EH (cell line): ENCODE data around the gene CANT1.

Experiments
- DNase-seq: peaks from one replicate; pipeline ENCODE4 v3.0.0-alpha.2; 2015; ENCODE audit warnings: low read depth

CANT1 gene

GRCh38 chr17:79009397-79010303 is at the start of gene CANT1:
Gene CANT1 (minus strand): TSS chr17:79009764. CDS start chr17:78997622, 12,142 bp downstream.
- peak; percentile 86 for DNase-seq

GRCh38 chr17:79057737-79058385 is 48.3 kb upstream of the CANT1 start:
- no peak for DNase-seq

DNA sequence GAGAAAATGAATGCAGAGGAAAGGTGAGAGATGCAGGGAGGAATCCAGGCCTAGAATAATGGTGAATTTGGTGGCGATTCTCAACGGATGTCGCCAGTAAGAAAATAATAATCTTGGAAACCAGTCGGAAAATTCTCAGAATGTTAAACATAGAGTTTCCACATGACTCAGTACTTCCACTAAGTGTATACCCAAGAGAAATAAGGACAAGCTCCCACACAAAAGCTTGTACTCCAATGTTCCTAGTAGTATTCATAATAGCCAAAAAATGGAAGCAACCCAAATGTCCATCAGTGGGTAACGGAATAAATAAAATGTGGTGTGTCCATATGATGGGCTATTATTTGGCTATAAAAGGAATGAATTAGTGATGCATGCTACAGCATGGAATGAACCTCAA is 45.6 kb upstream of the CANT1 start:
- DNase-seq, result no peak

DNA sequence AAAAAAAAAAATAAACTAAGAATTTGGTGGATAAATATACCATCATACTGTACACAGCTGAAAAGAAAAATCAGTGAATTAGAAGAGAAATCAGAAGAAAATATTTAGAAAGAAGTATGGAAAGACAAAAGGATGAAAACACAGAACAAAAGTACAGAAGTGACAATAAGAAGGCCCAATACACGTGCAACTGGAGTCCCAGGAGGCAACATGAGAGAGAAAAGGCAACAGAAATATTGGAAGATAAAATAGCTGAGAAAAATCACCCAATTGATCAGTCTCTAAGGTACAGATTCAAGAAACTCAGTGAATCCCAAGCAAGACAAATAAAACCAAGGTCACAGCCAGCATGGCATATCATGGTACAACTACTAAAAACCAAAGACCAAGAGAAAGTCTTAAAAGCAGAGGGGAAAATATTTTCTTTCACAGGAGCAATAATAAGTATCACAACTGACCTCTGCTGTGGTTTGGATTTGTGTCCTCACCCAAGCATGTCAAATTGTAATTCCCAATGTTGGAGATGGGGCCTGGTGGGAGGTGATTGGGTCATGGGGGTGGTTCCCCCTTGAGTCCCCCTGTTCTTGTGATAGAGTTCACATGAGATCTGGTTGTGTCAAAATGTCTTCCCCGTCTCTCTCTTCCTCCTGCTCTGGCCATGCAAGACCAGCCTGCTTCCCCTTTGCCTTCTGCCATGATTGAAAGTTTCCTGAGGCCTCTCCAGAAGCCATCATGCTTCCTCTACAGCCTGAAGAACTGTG is 44.8 kb upstream of the CANT1 start:
- no peak for DNase-seq

- DNase-seq, result peak; percentile 56
These were observed 43.8 kb upstream of the CANT1 start for GRCh38 chr17:79053251-79053925.

- no peak for DNase-seq
These were observed 42.6 kb upstream of the CANT1 start for GRCh38 chr17:79052131-79052530.

DNA sequence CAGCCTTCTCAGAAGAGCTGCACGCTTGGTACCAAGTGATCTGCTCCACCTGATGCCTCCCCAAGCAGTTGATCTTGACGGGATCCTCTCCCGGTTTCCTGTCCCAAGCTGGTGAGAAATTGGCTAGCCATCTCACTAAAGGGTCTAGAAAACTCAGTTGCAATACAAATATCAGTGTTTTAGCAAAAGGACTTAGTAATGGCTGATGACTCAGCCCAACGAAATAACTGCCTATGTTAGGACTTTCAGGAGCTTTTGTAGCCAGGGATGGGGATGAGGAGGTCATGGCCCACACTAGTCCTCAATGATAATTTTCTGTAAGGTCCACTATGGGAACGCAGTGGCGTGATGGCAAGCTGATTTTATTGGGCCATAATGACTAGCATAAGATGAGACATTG is 41.7 kb upstream of the CANT1 start:
- DNase-seq, result no peak

GRCh38 chr17:79050551-79050950 is 41.0 kb upstream of the CANT1 start:
- DNase-seq, result no peak

DNA sequence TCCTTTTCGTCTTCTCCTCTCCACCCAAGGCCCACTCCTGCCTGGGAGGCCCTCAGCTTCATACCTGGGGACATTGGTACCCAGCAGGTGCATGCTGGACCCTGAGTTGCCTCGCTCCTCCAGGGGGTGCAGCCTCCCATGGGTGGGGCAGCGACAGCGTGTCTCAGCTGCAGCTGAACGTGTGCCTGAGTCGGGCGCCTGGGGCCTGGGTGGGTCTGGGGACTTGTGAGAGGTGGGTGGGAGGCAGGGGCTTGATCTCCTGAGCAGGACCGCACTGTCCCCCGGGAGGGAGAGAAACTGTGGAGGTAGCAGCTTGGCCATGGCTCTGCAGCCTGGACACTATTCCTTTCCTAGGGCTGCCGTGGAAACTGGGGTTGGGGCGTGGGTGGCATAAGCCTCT is 40.3 kb upstream of the CANT1 start:
- DNase-seq, result no peak

DNA sequence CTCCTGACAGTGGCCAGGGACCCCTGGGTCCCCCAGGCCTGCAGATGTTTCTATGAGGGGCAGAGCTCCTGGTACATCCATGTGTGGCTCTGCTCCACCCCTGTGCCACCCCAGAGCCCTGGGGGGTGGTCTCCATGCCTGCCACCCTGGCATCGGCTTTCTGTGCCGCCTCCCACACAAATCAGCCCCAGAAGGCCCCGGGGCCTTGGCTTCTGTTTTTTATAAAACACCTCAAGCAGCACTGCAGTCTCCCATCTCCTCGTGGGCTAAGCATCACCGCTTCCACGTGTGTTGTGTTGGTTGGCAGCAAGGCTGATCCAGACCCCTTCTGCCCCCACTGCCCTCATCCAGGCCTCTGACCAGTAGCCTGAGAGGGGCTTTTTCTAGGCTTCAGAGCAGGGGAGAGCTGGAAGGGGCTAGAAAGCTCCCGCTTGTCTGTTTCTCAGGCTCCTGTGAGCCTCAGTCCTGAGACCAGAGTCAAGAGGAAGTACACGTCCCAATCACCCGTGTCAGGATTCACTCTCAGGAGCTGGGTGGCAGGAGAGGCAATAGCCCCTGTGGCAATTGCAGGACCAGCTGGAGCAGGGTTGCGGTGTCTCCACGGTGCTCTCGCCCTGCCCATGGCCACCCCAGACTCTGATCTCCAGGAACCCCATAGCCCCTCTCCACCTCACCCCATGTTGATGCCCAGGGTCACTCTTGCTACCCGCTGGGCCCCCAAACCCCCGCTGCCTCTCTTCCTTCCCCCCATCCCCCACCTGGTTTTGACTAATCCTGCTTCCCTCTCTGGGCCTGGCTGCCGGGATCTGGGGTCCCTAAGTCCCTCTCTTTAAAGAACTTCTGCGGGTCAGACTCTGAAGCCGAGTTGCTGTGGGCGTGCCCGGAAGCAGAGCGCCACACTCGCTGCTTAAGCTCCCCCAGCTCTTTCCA is 39.5 kb upstream of the CANT1 start:
- no peak for DNase-seq

DNA sequence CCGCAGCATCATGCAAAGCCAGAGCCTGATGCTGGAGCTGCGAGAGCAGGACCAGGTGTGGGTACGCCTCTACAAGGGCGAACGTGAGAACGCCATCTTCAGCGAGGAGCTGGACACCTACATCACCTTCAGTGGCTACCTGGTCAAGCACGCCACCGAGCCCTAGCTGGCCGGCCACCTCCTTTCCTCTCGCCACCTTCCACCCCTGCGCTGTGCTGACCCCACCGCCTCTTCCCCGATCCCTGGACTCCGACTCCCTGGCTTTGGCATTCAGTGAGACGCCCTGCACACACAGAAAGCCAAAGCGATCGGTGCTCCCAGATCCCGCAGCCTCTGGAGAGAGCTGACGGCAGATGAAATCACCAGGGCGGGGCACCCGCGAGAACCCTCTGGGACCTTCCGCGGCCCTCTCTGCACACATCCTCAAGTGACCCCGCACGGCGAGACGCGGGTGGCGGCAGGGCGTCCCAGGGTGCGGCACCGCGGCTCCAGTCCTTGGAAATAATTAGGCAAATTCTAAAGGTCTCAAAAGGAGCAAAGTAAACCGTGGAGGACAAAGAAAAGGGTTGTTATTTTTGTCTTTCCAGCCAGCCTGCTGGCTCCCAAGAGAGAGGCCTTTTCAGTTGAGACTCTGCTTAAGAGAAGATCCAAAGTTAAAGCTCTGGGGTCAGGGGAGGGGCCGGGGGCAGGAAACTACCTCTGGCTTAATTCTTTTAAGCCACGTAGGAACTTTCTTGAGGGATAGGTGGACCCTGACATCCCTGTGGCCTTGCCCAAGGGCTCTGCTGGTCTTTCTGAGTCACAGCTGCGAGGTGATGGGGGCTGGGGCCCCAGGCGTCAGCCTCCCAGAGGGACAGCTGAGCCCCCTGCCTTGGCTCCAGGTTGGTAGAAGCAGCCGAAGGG is 38.6 kb upstream of the CANT1 start:
- no peak for DNase-seq

DNA sequence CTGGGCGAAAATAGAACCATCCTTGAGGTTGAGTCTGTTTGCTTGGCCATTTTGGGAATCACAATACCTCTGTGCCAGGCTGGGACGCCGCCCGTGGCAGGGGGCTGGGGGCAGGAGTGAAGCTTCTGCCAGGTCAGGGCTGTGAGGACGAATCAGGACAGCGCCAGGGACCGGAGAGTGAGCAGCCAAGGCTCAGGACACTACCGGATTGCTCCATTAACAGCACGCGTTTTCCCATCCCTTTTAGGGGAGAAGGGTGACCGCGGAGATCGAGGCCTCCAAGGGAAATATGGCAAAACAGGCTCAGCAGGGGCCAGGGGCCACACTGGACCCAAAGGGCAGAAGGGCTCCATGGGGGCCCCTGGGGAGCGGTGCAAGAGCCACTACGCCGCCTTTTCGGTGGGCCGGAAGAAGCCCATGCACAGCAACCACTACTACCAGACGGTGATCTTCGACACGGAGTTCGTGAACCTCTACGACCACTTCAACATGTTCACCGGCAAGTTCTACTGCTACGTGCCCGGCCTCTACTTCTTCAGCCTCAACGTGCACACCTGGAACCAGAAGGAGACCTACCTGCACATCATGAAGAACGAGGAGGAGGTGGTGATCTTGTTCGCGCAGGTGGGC is 37.8 kb upstream of the CANT1 start:
- no peak for DNase-seq

DNA sequence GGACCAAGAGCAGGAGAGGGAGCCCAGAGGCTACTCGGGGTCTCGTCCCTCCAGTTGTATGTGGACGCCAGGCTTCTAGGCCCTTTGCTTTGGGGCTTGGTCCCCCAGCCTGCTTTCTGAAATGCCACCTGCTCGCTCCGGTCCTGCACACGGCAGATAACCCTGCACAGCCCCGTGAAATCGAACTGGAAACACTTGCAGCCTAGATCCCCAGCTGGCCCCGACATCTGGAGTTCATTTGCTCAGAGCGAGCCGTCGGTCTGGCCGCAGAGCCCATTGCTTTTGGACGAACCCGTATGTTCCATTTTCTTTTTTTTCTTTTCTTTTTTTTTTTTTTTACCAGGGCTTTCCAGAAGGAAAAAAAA is 37.3 kb upstream of the CANT1 start:
- DNase-seq, result no peak

- no peak for DNase-seq
These were observed 36.8 kb upstream of the CANT1 start for GRCh38 chr17:79046197-79046915.

GRCh38 chr17:79045842-79046196 is 36.3 kb upstream of the CANT1 start:
- DNase-seq, result peak; percentile 65

DNA sequence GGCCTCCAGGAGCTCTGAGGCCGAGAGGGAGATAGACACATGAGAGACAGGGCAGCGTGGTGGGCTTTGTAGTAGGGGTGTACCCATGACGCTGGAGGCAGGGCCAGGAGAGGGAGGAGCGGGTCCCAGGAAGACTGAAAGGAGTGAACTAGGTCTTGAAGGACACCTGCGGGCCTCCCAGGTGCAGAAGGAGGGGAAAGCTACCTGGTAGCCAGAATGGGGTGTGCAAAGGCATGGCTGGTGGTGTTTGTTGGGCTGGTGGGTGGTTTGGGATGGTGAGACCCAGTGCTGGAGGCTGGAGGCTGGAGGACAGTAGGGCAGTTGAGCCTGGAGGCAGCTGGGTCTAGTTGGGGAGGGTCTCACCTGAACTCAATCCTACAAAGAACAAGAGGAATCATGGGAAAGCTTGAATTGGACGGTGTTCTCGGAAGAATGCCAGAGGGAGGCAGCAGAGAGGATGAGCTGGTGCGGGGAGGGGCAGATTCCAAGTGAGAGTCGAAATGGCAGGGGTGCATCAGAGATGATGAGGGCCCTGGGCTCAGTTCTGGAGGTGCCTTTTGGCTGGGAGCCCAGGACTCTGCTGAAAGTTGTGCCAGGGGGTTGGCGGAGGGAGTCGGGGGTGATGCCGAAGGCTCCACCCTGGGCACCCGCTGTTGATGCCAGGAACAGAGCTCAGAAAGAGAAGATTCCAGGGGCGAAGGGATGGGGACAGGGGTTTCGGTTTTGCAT is 35.6 kb upstream of the CANT1 start:
- no peak for DNase-seq

GRCh38 chr17:79044462-79044861 is 34.9 kb upstream of the CANT1 start:
- no peak for DNase-seq

GRCh38 chr17:79043931-79044320 is 34.4 kb upstream of the CANT1 start:
- no peak for DNase-seq
